ENCODE results near the gene SULT1A3.
A peak's percentile ranks its signal among the peaks of the same experiment; 100 is the strongest.
"Not testable (repeated sequence)": the region's sequence is repeated elsewhere in the genome, so short reads cannot be mapped to it uniquely, and the experiment has no call there.

Gene SULT1A3

GRCh38 chr16:30199049-30199448, at the start of gene SULT1A3:
SULT1A3 (plus strand) TSS chr16:30199255; CDS start chr16:30200729, 1,474 bp downstream.
- not testable (repeated sequence) for H3K4me1 Mint-ChIP-seq; DNase-seq (ENCODE audit: low spot score in 2 of 2); H3K9me3 Mint-ChIP-seq; H3K27me3 Mint-ChIP-seq; H3K4me3 Mint-ChIP-seq; ATAC-seq (replicated peaks; ENCODE audit: extremely low read depth, poor library complexity, severe bottlenecking); H3K36me3 Mint-ChIP-seq (ENCODE audit: insufficient read depth); H3K27ac Mint-ChIP-seq (ENCODE audit: low read depth)

- Mint-ChIP-seq H3K27me3 (no peaks in the 10 kb centered on the region), H3K9me3 (no peaks in the 10 kb centered on the region), H3K4me1 (no peaks in the 10 kb centered on the region), H3K27ac (ENCODE audit: low read depth) (no peak overlapping the region), H3K36me3 (ENCODE audit: insufficient read depth) (no peaks in the 10 kb centered on the region), H3K4me3 (no peak overlapping the region)
- DNase-seq (ENCODE audit: low spot score in 2 of 2) = no peak
- ATAC-seq (replicated peaks; ENCODE audit: extremely low read depth, poor library complexity, severe bottlenecking) = no peak
These were observed 48.0 kb upstream of the SULT1A3 start for GRCh38 chr16:30151091-30151490.

- Mint-ChIP-seq H3K36me3 (ENCODE audit: insufficient read depth) (no peaks in the 10 kb centered on the region), H3K27ac (ENCODE audit: low read depth) (no peak overlapping the region)
- ATAC-seq (replicated peaks; ENCODE audit: extremely low read depth, poor library complexity, severe bottlenecking) = no peak
These were observed 46.5 kb upstream of the SULT1A3 start for GRCh38 chr16:30152517-30152916.

GRCh38 chr16:30155188-30155587, 43.9 kb upstream of the SULT1A3 start:
- no peaks in the 10 kb centered on the region for H3K4me1 Mint-ChIP-seq
- DNase-seq (ENCODE audit: low spot score in 2 of 2) (no peak), ATAC-seq (replicated peaks; ENCODE audit: extremely low read depth, poor library complexity, severe bottlenecking) (no peak)
- H3K27me3 Mint-ChIP-seq = no peaks in the 10 kb centered on the region
- H3K27ac Mint-ChIP-seq (ENCODE audit: low read depth) = no peak overlapping the region
- H3K9me3 Mint-ChIP-seq = no peaks in the 10 kb centered on the region
- no peaks in the 10 kb centered on the region for H3K36me3 Mint-ChIP-seq (ENCODE audit: insufficient read depth)
- no peak overlapping the region for H3K4me3 Mint-ChIP-seq

More at GRCh38 chr16:30152517-30152916, 46.5 kb upstream of the SULT1A3 start:
- H3K27me3 Mint-ChIP-seq = no peaks in the 10 kb centered on the region
- H3K4me3 Mint-ChIP-seq = no peak overlapping the region
- DNase-seq (ENCODE audit: low spot score in 2 of 2) = no peak
- no peaks in the 10 kb centered on the region for H3K4me1 Mint-ChIP-seq
- H3K9me3 Mint-ChIP-seq = no peaks in the 10 kb centered on the region

- H3K36me3 Mint-ChIP-seq (ENCODE audit: insufficient read depth) = no peaks in the 10 kb centered on the region
- H3K4me1 Mint-ChIP-seq = no peaks in the 10 kb centered on the region
- H3K4me3 Mint-ChIP-seq = no peak overlapping the region
- H3K27me3 Mint-ChIP-seq = no peaks in the 10 kb centered on the region
- no peak overlapping the region for H3K27ac Mint-ChIP-seq (ENCODE audit: low read depth)
- H3K9me3 Mint-ChIP-seq = no peaks in the 10 kb centered on the region
- no peak for DNase-seq (ENCODE audit: low spot score in 2 of 2)
- ATAC-seq (replicated peaks; ENCODE audit: extremely low read depth, poor library complexity, severe bottlenecking) = no peak
These were observed 41.8 kb upstream of the SULT1A3 start for GRCh38 chr16:30157214-30157613.

GRCh38 chr16:30163538-30163937, 35.5 kb upstream of the SULT1A3 start:
- Mint-ChIP-seq H3K9me3 (no peaks in the 10 kb centered on the region), H3K27ac (ENCODE audit: low read depth) (no peak overlapping the region), H3K4me3 (no peak overlapping the region), H3K27me3 (no peaks in the 10 kb centered on the region), H3K36me3 (ENCODE audit: insufficient read depth) (no peaks in the 10 kb centered on the region), H3K4me1 (peaks cover 27% of the 10 kb centered on the region)
- no peak for ATAC-seq (replicated peaks; ENCODE audit: extremely low read depth, poor library complexity, severe bottlenecking)
- DNase-seq (ENCODE audit: low spot score in 2 of 2) = no peak

- H3K4me3 Mint-ChIP-seq = peak overlapping the region; percentile 39
- peak; percentile 67 for ATAC-seq (replicated peaks; ENCODE audit: extremely low read depth, poor library complexity, severe bottlenecking)
- H3K4me1 Mint-ChIP-seq = peaks cover 27% of the 10 kb centered on the region
- DNase-seq (ENCODE audit: low spot score in 2 of 2) = no peak
- H3K9me3 Mint-ChIP-seq = no peaks in the 10 kb centered on the region
- no peaks in the 10 kb centered on the region for H3K36me3 Mint-ChIP-seq (ENCODE audit: insufficient read depth)
- H3K27me3 Mint-ChIP-seq = no peaks in the 10 kb centered on the region
- peak overlapping the region; percentile 20 for H3K27ac Mint-ChIP-seq (ENCODE audit: low read depth)
These were observed 32.7 kb upstream of the SULT1A3 start for GRCh38 chr16:30166202-30166902.

GRCh38 chr16:30168746-30169145, 30.3 kb upstream of the SULT1A3 start:
- H3K36me3 Mint-ChIP-seq (ENCODE audit: insufficient read depth); ATAC-seq (replicated peaks; ENCODE audit: extremely low read depth, poor library complexity, severe bottlenecking); H3K9me3 Mint-ChIP-seq; H3K27ac Mint-ChIP-seq (ENCODE audit: low read depth); DNase-seq (ENCODE audit: low spot score in 2 of 2); H3K27me3 Mint-ChIP-seq; H3K4me3 Mint-ChIP-seq: not testable (repeated sequence)
- H3K4me1 Mint-ChIP-seq = peaks cover 27% of the 10 kb centered on the region

GRCh38 chr16:30169416-30169815, 29.6 kb upstream of the SULT1A3 start:
- H3K36me3 Mint-ChIP-seq (ENCODE audit: insufficient read depth); ATAC-seq (replicated peaks; ENCODE audit: extremely low read depth, poor library complexity, severe bottlenecking); H3K9me3 Mint-ChIP-seq; H3K4me3 Mint-ChIP-seq; H3K27ac Mint-ChIP-seq (ENCODE audit: low read depth); H3K27me3 Mint-ChIP-seq; DNase-seq (ENCODE audit: low spot score in 2 of 2): not testable (repeated sequence)
- peaks cover 27% of the 10 kb centered on the region for H3K4me1 Mint-ChIP-seq

GRCh38 chr16:30170145-30170544, 28.9 kb upstream of the SULT1A3 start:
- H3K36me3 Mint-ChIP-seq (ENCODE audit: insufficient read depth); ATAC-seq (replicated peaks; ENCODE audit: extremely low read depth, poor library complexity, severe bottlenecking); H3K27ac Mint-ChIP-seq (ENCODE audit: low read depth); DNase-seq (ENCODE audit: low spot score in 2 of 2); H3K4me3 Mint-ChIP-seq; H3K9me3 Mint-ChIP-seq; H3K27me3 Mint-ChIP-seq: not testable (repeated sequence)
- H3K4me1 Mint-ChIP-seq = peaks cover 21% of the 10 kb centered on the region

- Mint-ChIP-seq H3K9me3 (no peaks in the 10 kb centered on the region), H3K36me3 (ENCODE audit: insufficient read depth) (peaks cover 1% of the 10 kb centered on the region), H3K27me3 (no peaks in the 10 kb centered on the region), H3K4me1 (no peaks in the 10 kb centered on the region), H3K27ac (ENCODE audit: low read depth) (no peak overlapping the region), H3K4me3 (no peak overlapping the region)
- ATAC-seq (replicated peaks; ENCODE audit: extremely low read depth, poor library complexity, severe bottlenecking) (no peak), DNase-seq (ENCODE audit: low spot score in 2 of 2) (no peak)
These were observed 26.0 kb upstream of the SULT1A3 start for GRCh38 chr16:30173054-30173453.

- not testable (repeated sequence) for ATAC-seq (replicated peaks; ENCODE audit: extremely low read depth, poor library complexity, severe bottlenecking); H3K4me3 Mint-ChIP-seq
These were observed 22.2 kb upstream of the SULT1A3 start for GRCh38 chr16:30176876-30177275.

GRCh38 chr16:30179195-30179594, 19.9 kb upstream of the SULT1A3 start:
- H3K27ac Mint-ChIP-seq (ENCODE audit: low read depth) = no peak overlapping the region
- H3K9me3 Mint-ChIP-seq = no peaks in the 10 kb centered on the region
- H3K4me1 Mint-ChIP-seq = peaks cover 12% of the 10 kb centered on the region
- H3K27me3 Mint-ChIP-seq = no peaks in the 10 kb centered on the region
- peaks cover 13% of the 10 kb centered on the region for H3K36me3 Mint-ChIP-seq (ENCODE audit: insufficient read depth)
- H3K4me3 Mint-ChIP-seq = no peak overlapping the region
- no peak for DNase-seq (ENCODE audit: low spot score in 2 of 2)
- no peak for ATAC-seq (replicated peaks; ENCODE audit: extremely low read depth, poor library complexity, severe bottlenecking)

More at GRCh38 chr16:30176876-30177275, 22.2 kb upstream of the SULT1A3 start:
- not testable (repeated sequence) for H3K9me3 Mint-ChIP-seq; H3K27me3 Mint-ChIP-seq; H3K36me3 Mint-ChIP-seq (ENCODE audit: insufficient read depth); DNase-seq (ENCODE audit: low spot score in 2 of 2); H3K4me1 Mint-ChIP-seq; H3K27ac Mint-ChIP-seq (ENCODE audit: low read depth)
